GM12864 (cell line): ENCODE results near the gene ETV6.

Experiments used
- DNase-seq: peaks from one replicate; pipeline ENCODE4 v3.0.0-alpha.2; 2011; ENCODE audit warnings: low read depth
- H3K4me3 ChIP-seq: 2 replicates; pipeline ENCODE4 v1.5.1; 2011; ENCODE audit warnings: mild to moderate bottlenecking, low read depth, low read length, control low read depth
- TF ChIP-seq, protein P1 (sequence below): IDR thresholded peaks from 2 replicates; pipeline ENCODE4 v1.5.1; 2011; ENCODE audit warnings: low read depth, mild to moderate bottlenecking, moderate library complexity, low read length, control low read depth, inconsistent platforms; ENCODE audit errors: missing control alignments

The ETV6 gene

DNA sequence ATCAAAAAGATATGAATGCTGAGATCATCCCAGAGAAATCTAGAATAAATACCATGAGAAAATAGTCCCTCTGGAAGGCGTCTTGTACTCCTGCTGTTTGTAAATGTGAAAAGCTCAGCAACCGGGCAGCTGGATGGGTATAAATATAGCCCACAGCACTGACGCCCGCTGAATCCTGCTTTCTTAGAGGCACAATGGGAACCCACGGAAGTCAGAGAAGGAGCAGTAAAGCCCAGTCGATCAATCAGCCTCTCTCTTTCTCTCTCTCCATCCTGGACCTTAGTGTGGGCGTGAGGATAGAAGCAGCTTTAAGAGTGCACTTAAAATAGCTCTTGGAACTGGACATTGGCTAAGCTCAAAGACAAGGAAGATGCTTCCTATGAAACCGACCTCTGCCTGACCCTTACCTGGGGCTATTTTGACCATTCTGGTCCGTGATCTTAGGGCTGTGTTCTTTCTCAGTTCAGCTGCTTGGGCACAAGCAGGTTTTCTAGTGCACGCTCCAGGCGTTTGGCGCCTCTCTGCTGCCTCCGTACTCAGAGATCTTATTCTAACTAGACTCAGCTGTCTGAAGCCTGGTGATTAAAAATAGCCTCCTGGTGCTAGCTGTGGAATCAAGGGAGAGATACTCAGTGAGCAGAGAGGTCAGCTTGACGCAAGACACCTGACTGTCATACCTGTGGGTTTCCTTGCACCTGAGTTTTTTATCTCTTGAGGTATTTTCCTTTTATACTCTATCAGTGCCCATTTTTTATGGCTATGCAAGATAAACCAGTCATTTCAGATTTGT is 144.6 kb downstream of the ETV6 start:
- no peak overlapping the region for H3K4me3 ChIP-seq
- TF ChIP-seq, protein P1, sequence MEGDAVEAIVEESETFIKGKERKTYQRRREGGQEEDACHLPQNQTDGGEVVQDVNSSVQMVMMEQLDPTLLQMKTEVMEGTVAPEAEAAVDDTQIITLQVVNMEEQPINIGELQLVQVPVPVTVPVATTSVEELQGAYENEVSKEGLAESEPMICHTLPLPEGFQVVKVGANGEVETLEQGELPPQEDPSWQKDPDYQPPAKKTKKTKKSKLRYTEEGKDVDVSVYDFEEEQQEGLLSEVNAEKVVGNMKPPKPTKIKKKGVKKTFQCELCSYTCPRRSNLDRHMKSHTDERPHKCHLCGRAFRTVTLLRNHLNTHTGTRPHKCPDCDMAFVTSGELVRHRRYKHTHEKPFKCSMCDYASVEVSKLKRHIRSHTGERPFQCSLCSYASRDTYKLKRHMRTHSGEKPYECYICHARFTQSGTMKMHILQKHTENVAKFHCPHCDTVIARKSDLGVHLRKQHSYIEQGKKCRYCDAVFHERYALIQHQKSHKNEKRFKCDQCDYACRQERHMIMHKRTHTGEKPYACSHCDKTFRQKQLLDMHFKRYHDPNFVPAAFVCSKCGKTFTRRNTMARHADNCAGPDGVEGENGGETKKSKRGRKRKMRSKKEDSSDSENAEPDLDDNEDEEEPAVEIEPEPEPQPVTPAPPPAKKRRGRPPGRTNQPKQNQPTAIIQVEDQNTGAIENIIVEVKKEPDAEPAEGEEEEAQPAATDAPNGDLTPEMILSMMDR, result no peak
- DNase-seq, result no peak

DNA sequence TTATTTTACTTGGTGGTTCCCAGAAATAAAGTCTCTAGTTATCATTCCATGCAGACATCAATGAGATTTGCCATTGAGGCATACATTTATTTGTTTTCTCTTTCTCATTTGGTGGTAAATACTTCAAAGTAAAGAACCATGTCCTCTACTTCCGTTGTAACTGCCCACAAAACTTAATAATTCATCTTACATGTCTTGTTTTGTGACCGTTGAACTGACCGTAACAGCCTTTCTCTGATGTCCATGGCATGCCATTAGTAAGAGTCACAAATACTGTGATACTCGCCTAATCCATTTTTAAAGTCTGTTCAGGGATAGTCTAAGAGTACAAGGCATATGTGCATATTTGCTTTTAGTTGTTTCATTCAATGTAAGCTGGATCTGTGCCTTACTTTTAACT is 145.3 kb downstream of the ETV6 start:
- no peak for DNase-seq
- H3K4me3 ChIP-seq, result no peak overlapping the region
- TF ChIP-seq, protein P1, result no peak

DNA sequence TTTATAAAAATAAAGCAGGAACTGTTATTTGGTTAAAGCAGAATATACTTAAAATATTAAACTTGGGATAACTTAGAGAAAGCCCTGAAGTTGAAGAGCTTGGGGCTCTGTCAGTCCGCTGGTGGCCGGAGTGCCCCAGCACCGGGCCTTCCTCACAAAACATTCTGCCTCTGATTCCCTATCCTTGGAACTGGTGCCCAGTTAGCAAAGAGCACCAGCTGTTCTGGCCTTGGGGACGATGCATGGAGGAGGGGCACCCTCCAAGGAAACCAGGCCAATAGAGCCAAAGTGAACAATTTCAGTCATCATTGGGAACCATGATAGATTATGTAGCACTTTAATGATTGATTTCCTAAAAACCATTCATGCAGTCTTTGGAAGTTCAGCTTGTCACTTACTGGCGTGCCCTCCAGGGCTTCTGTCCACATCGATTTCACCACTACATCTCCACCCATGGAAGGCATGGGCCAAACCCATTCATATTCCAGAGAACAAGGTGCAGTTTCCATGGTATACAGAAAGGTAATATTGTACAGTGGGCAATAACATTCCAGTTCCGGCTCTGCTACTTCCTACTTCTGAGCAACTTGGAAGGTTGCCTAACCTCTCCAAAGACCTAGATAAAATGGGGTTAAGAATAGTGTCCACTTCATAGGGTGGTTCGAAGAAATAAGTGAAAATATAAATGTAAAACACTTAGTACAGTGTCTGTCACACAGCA is 145.9 kb downstream of the ETV6 start:
- TF ChIP-seq, protein P1, result no peak
- DNase-seq, result no peak
- H3K4me3 ChIP-seq, result no peak overlapping the region

DNA sequence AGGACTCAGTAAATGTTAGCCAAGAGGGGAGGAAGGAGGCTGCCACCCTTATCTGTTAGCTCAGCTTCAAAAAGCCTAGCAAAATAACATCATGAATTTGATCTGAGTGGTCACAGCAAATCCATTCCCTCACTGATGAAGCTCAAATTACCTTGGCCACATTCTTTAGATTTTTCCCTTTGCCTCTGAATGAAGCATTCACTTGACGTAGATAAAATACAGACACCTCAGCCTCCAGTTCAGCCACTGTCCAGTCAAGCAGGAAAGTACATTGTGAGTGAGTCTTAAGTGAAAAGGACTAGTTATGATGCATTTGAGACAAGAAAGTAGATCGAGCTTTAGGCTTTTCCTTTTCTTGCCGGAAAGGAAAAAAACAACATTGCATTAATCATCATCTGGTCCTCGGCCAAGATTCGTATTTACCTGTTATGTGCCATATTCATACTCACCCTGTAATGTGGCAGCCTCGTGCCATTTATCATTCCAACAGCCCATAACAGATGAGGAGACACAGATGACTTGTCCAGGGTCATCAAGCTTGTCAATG is 146.5 kb downstream of the ETV6 start:
- DNase-seq, result no peak
- no peak overlapping the region for H3K4me3 ChIP-seq
- TF ChIP-seq, protein P1, result no peak

DNA sequence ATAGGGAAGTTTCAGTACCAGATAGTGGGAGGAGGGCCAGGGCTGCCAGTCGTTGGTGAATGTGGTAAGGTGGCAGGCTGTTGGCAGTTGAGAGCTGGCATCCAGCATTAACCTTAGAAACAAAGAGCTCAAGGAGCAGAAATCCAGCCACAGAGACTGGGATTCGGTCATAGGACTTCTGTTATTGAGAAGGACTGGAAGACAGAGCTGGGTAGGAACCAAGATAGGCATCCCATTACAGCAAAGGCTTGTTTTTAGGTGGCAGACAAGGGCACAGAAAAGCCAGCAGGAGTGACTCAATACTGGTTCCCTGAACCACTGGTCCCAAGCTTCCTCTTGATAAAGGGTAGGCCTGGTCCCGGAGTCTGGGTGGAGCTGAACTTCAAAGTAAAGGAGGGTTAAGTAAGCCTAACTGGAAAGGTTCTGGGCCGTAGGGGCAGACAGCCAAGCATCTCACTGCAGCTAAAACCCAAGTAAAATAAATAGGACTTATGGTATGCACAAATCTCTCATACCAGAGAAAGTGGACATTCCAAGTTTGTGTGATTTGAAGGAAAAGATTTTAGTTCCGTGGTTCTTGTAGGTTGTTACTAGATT is 147.9 kb downstream of the ETV6 start:
- TF ChIP-seq, protein P1, result no peak
- no peak for DNase-seq
- H3K4me3 ChIP-seq, result no peak overlapping the region

DNA sequence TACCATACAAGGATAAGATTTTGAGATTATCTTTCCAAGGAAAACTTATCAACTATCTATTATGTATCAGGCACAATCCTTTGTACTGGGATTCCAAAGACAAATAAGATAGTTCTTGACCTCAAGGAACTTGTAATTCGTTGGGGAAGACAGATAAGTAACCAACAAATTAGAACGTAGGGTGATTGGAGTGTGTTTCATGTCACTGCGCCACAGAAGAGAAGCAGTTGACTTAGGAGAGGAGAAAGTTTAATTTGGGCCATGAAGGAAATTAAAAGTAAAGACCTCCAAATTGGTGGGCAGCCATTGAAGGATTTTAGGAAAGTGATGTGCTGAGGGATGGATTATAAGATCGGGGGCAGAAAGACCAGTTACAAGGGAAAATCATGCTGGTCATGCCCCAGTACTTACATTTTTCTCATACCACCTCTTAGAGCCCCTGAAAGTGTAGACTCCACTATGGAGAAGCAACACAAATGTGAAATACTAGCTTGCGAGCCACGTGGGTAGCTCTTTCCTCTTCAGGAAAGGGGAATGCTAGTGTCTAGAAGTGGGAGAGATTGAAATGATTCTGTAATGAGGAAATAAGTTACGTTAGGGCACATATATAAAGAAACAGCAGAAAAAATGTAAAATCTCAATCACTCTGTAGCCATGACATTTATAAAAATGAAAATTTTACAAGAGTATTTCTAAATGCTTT is 148.7 kb downstream of the ETV6 start:
- no peak for DNase-seq
- TF ChIP-seq, protein P1, result no peak
- no peak overlapping the region for H3K4me3 ChIP-seq
